Measurements from ENCODE around the gene SCRN2.

- TF ChIP-seq CTCF (IDR thresholded peaks at IDR 0.05) (no peak), ZFX (IDR thresholded peaks at IDR 0.05; ENCODE audit: borderline replicate concordance) (no peak)
Measured at GRCh38 chr17:47844227-47844626, 3.2 kb upstream of the SCRN2 start.

Measured in 22Rv1 (cell line).